Endothelial cell of umbilical vein (primary cell): ENCODE data around the gene SLCO2A1. TPM values are rescaled to one million over a fixed set of nuclear protein-coding genes. Genes with fewer than 3 reads are reported as not detected.

ENCODE experiments used
- BruUV-seq: library from RNA; stranded (reverse); fragments of 400-500 nt; replicated peaks from 2 replicates; lab custom pipeline; 2021; lab: Mats Ljungman, UMichigan
- CTCF ChIA-PET: fragments of 300-600, 350-600 bp; sonication (Branson Sonifier 250); formaldehyde crosslinking; loops from one replicate; lab custom pipeline; 2021; ENCODE audit warnings: antibody characterized with exemption, inconsistent platforms; lab: Charles Lee
- POLR2A ChIA-PET: fragments of 300-600, 350-600 bp; sonication (Branson Sonifier 250); formaldehyde crosslinking; loops from one replicate; lab custom pipeline; 2021; ENCODE audit warnings: antibody characterized with exemption, inconsistent platforms; lab: Charles Lee
- DNase-seq: peaks from one replicate; pipeline ENCODE4 v3.0.0-alpha.2; 2011; ENCODE audit warnings: low read depth, low spot score
- FAIRE-seq: peaks from 2 replicates; lab custom pipeline; 2011; peaks lifted over from hg19 to GRCh38; lab: Jason Lieb, UNC
- H2AFZ ChIP-seq: 2 replicates; pipeline ENCODE4 v1.6.0; 2012; ENCODE audit warnings: low read depth, low read length, control low read depth, inconsistent platforms
- H3K27ac ChIP-seq: 2 replicates; pipeline ENCODE4 v1.5.1; 2011; ENCODE audit warnings: low read depth, mild to moderate bottlenecking, control low read depth, low read length, moderate library complexity; ENCODE audit not compliant: insufficient read depth
- H3K27me3 ChIP-seq, 2 experiments: 2 replicates each; pipeline versions ENCODE4 v1.6.0 to v1.6.1; 2011; ENCODE audit warnings: low read length in 2 of 2, mixed read lengths in 1 of 2; ENCODE audit not compliant: control insufficient read depth in 2 of 2, insufficient read depth in 2 of 2
- H3K36me3 ChIP-seq, 2 experiments: 2 replicates in 1 of 2; 3 replicates in 1 of 2; pipeline ENCODE4 v1.5.1; 2011; ENCODE audit warnings: low read length in 2 of 2, mild to moderate bottlenecking in 1 of 2, moderate library complexity in 1 of 2; ENCODE audit not compliant: control insufficient read depth in 2 of 2, insufficient read depth in 2 of 2; ENCODE audit errors: extremely low read depth in 1 of 2
- H3K4me1 ChIP-seq: 3 replicates; pipeline ENCODE4 v1.5.1; 2011; ENCODE audit warnings: mild to moderate bottlenecking, low read length; ENCODE audit not compliant: control insufficient read depth, insufficient read depth; ENCODE audit errors: extremely low read depth
- H3K4me2 ChIP-seq: 2 replicates; pipeline ENCODE4 v1.6.1; 2011; ENCODE audit warnings: low read length, control low read depth, mixed read lengths; ENCODE audit not compliant: insufficient read depth
- H3K4me3 ChIP-seq, 3 experiments: fragments of 200-600 bp in 1 of 3; sonication (generic), shearing (Covaris generic) in 1 of 3; replicated peaks in 1 of 3; 2 replicates each; pipeline ENCODE4 v1.5.1; 2011 to 2016; ENCODE audit warnings: control low read depth in 3 of 3, low read length in 3 of 3, mild to moderate bottlenecking in 2 of 3, inconsistent platforms in 1 of 3, low read depth in 1 of 3, moderate library complexity in 1 of 3; ENCODE audit not compliant: insufficient read depth in 1 of 3
- H3K79me2 ChIP-seq: 2 replicates; pipeline ENCODE4 v1.6.0; 2012; ENCODE audit warnings: low read length, inconsistent platforms; ENCODE audit not compliant: control insufficient read depth, insufficient read depth
- H3K9ac ChIP-seq: replicated peaks from 2 replicates; pipeline ENCODE3; 2011; ENCODE audit warnings: low read length, control low read depth; ENCODE audit not compliant: insufficient read depth; ENCODE audit errors: extremely low read depth
- H3K9me1 ChIP-seq: replicated peaks from 3 replicates; pipeline ENCODE4 v1.6.0; 2011; ENCODE audit warnings: mild to moderate bottlenecking, low read length; ENCODE audit not compliant: control insufficient read depth, insufficient read depth; ENCODE audit errors: extremely low read depth
- H3K9me3 ChIP-seq: replicated peaks from 2 replicates; pipeline ENCODE4 v1.5.1; 2012; ENCODE audit warnings: low read length, inconsistent platforms; ENCODE audit not compliant: control insufficient read depth, insufficient read depth
- H4K20me1 ChIP-seq: replicated peaks from 2 replicates; pipeline ENCODE3; 2011; ENCODE audit warnings: mild to moderate bottlenecking, low read length; ENCODE audit not compliant: control insufficient read depth, insufficient read depth; ENCODE audit errors: extremely low read depth
- CTCF ChIP-seq, 2 donors: IDR thresholded peaks; 1 replicate in 1 of 2; 2 replicates in 1 of 2; pipeline ENCODE4 v1.5.1; 2011; ENCODE audit warnings: low read length in 2 of 2, mild to moderate bottlenecking in 2 of 2, moderate library complexity in 2 of 2, control low read depth in 1 of 2, inconsistent platforms in 1 of 2, low read depth in 1 of 2; ENCODE audit not compliant: insufficient read depth in 1 of 2; ENCODE audit errors: extremely low read depth in 1 of 2
- EZH2 ChIP-seq: IDR thresholded peaks from 2 replicates; pipeline ENCODE4 v1.6.1; 2012; ENCODE audit warnings: borderline replicate concordance, low read depth, mild to moderate bottlenecking, moderate library complexity, low read length, inconsistent platforms; ENCODE audit not compliant: severe bottlenecking
- FOS ChIP-seq: IDR thresholded peaks from 2 replicates; pipeline ENCODE4 v1.6.1; 2011; ENCODE audit warnings: mild to moderate bottlenecking, low read length, moderate library complexity, borderline replicate concordance; ENCODE audit not compliant: insufficient read depth
- GATA2 ChIP-seq: IDR thresholded peaks from 2 replicates; pipeline ENCODE4 v1.7.0; 2011; ENCODE audit warnings: low read depth, mild to moderate bottlenecking, moderate library complexity, mixed read lengths, low read length; ENCODE audit not compliant: insufficient read length, insufficient read depth
- JUN ChIP-seq: IDR thresholded peaks from 2 replicates; pipeline ENCODE4 v1.6.1; 2011; ENCODE audit warnings: borderline replicate concordance, low read depth; ENCODE audit not compliant: insufficient read length, insufficient read depth
- MAX ChIP-seq: IDR thresholded peaks from 2 replicates; pipeline ENCODE4 v1.6.1; 2011; ENCODE audit not compliant: insufficient read depth, insufficient read length
- MYC ChIP-seq: IDR thresholded peaks from one replicate; pipeline ENCODE4 v1.6.1; 2011; ENCODE audit warnings: mild to moderate bottlenecking, low read depth, low read length
- POLR2A ChIP-seq: IDR thresholded peaks from 2 replicates; pipeline ENCODE4 v1.6.1; 2012; ENCODE audit warnings: low read depth, mild to moderate bottlenecking, control low read depth, low read length
- POLR2AphosphoS5 ChIP-seq: IDR thresholded peaks from 2 replicates; pipeline ENCODE4 v1.6.1; 2012; ENCODE audit warnings: low read depth, mild to moderate bottlenecking, control low read depth, low read length, moderate library complexity; ENCODE audit not compliant: insufficient read depth
- dilution Hi-C: fragments of 300-500 bp; cut with MboI; formaldehyde crosslinking; loops from one replicate; pipeline ENCODE4 v1.15.0; 2019; ENCODE audit warnings: low sequenced_read_pairs; ENCODE audit not compliant: extremely low pct_ligation_motif_present
- intact Hi-C: fragments of 100-400 bp; cut with micrococcal nuclease; formaldehyde crosslinking; loops from one replicate; pipeline ENCODE4 v1.10.0; 2022
- polyA plus RNA-seq, 4 experiments: library from polyadenylated mRNA; depleted of rRNA in 3 of 4; stranded (reverse) in 3 of 4; unstranded in 1 of 4; fragments of >200 nt; gene quantifications; 2 replicates each; pipeline versions ENCODE4 v1.2.1 to v1.2.3, GENCODE V29; 2011 to 2012; ENCODE audit warnings: missing spikeins in 1 of 4
- total RNA-seq: library from RNA; stranded (reverse); gene quantifications from 2 replicates; pipeline ENCODE4 v1.2.3, GENCODE V29; 2021

The SLCO2A1 gene
- total and polyA plus RNA-seq, 2 donors (not counting 3 experiments of a cell fraction or from before 2014, with no cell fraction given) = 1.4 to 11.9 TPM

- no peaks in the 10 kb centered on the region for H3K36me3 ChIP-seq
Observed at GRCh38 chr3:134009345-134010000, 20.3 kb downstream of the SLCO2A1 start.

DNA sequence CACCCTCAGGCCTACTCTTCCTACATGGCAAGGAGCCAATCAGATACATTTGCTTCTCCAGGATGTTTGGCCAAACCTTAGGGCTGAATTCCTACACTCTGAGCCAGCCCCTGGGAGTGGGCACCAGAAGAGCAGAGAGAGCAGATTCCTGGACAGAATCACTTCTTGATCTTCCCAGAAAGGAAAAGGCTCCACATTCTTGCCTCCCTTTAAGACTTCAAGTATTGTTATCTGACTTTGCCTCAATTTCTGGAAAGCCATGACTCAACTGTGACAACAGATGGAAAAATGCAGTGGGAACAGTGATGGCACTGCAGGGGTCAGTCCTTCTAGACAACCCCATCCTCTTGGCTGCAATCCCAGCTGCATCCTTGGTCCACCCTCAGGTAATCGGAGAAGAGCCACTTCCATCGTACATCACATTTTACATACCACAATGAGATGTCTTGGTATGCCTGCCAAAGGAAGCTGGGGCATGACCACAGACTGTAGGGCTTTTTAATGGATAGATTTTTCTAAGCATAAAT lies 21.0 kb downstream of the SLCO2A1 start:
- H3K27me3 ChIP-seq = no peaks in the 10 kb centered on the region
- H3K9me3 ChIP-seq = no peaks in the 10 kb centered on the region
- no peaks in the 10 kb centered on the region for H3K79me2 ChIP-seq
- no TSS peak for BruUV-seq
- TF ChIP-seq MYC (peak; percentile 42), POLR2A (no peak), JUN (peak; percentile 85), FOS (peak; percentile 97), EZH2 (no peak), GATA2 (peak; percentile 99), CTCF (IDR thresholded peaks at IDR 0.05; ENCODE audit: extremely low read depth in 1 of 2, insufficient read depth in 1 of 2, low read depth in 1 of 2, low read length in 2 of 2) (no peak), POLR2AphosphoS5 (peak; percentile 73), MAX (no peak)
- H3K4me3 ChIP-seq = no peak overlapping the region
- H2AFZ ChIP-seq = no peak overlapping the region
- H3K9ac ChIP-seq = no peak overlapping the region
- peaks cover 28% of the 10 kb centered on the region for H3K4me1 ChIP-seq
- CTCF ChIA-PET = no interaction called here
- H3K9me1 ChIP-seq = no peaks in the 10 kb centered on the region
- POLR2A ChIA-PET = interaction anchor here (0.5 kb wide), 1 partner anchor 63 kb away, joined by 3 read pairs; no protein-coding TSS in a partner anchor
- peak overlapping the region; percentile 65 for H3K27ac ChIP-seq
- peak overlapping the region; percentile 40 for H3K4me2 ChIP-seq
- intact Hi-C loops (loop anchor here (1.0 to 2.0 kb wide), 2 partner anchors 20 to 65 kb away; partner anchors contain the start of gene SLCO2A1), dilution Hi-C loops (no loop called here)
- no peaks in the 10 kb centered on the region for H4K20me1 ChIP-seq
- DNase-seq (peak; percentile 80), FAIRE-seq (peak; percentile 95)
- H3K36me3 ChIP-seq = no peaks in the 10 kb centered on the region

More at GRCh38 chr3:134009345-134010000, 20.3 kb downstream of the SLCO2A1 start:
- Histone ChIP-seq H3K27me3 (no peaks in the 10 kb centered on the region), H2AFZ (no peak overlapping the region), H3K9me1 (no peaks in the 10 kb centered on the region), H3K79me2 (no peaks in the 10 kb centered on the region), H3K9me3 (no peaks in the 10 kb centered on the region), H3K4me2 (peak overlapping the region; percentile 40), H4K20me1 (no peaks in the 10 kb centered on the region), H3K4me1 (peaks cover 28% of the 10 kb centered on the region), H3K4me3 (no peak overlapping the region), H3K9ac (no peak overlapping the region), H3K27ac (peak overlapping the region; percentile 59)
- TF ChIP-seq POLR2A (no peak), FOS (peak; percentile 48)
- DNase-seq (peak; percentile 39), FAIRE-seq (peak; percentile 37)
- intact Hi-C loops = loop anchor here (2.0 kb wide), 1 partner anchor 19 kb away; the partner anchor contains the start of gene SLCO2A1
- POLR2A ChIA-PET = no interaction called here
- dilution Hi-C loops = no loop called here
- CTCF ChIA-PET = no interaction called here
- BruUV-seq = no TSS peak
